Measurements from ENCODE around the gene IGFBP4.

The IGFBP4 gene

GRCh38 chr17:40472733-40473452 is 29.6 kb downstream of the IGFBP4 start:
- DNase-seq = no peak

GRCh38 chr17:40473573-40474365 is 30.5 kb downstream of the IGFBP4 start:
- DNase-seq = no peak

- no peak for DNase-seq
These were observed 31.3 kb downstream of the IGFBP4 start for GRCh38 chr17:40474419-40475002.

DNA sequence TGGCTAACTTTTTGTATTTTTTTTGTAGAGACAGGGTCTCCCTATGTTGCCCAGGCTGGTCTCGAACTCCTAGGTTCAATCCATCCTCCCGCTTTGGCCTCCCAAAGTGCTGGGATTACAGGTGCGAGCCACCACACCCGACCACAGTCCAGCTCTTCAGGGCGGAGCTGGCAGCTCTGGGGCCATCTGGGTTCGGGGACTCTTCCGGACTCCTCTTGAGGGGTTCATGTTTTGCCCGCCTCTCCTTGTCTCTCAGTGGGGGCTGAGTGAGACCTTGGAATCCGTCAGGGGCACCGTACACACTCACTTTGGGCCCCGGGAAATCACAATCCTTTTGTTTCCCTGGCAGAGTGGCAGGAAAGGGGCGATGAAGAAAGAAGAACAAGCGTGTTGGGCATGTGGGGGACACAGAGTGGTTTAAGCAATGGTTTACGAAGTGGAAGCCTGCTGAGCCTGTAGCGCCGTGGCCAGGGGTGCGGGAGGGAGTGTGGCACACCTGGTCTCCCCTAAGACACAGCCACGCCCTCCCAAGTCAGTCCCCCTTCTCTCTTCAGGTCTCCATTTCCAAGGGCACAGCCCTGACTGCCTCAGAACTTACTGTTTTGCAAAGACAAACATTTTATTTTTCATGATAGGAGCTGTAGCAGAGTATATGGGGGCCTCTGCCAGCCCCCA is 32.1 kb downstream of the IGFBP4 start:
- DNase-seq = no peak

DNA sequence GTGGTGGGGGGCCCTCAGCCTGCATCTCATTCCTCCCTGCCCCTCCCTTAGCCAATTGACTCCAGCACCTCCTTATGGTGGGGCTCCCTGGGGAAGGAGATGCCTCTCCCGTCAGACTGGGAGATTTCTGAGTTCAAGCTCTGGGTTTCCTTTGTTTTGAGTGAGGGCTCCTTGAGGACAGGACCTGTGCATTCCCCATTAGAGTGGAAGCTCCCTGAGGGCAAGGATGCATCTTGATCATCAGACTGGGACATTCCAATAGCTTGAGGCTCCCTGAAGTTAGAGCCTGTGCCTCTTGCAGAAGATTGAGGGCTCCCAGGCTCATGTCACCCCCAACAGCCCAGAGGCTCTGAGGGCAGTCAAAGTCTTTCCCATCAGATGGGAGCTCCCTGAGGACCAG is 34.5 kb downstream of the IGFBP4 start:
- DNase-seq = no peak

DNA sequence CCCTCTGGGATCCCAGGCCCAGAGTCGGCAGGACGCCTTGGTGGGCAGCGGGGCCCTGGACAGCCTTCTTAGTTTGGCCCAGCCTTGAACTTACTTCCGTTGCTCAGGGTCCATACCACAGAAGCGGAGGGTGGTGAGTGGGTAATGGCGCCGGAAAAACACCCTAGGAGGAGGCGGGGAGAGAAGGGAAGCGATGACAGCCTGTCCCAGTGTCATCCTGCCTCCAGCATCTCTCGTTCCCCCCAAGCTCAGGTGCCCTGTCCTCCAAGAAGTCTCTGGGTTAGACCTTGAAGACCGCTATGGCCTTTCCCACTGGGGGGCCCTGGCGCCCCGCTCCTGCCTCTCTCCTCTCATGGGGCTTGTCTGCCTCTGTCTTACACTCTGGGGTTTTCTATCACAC is 35.2 kb downstream of the IGFBP4 start:
- no peak for DNase-seq

GRCh38 chr17:40479754-40480480 is 36.7 kb downstream of the IGFBP4 start:
- DNase-seq = peak; percentile 39 to 51

DNA sequence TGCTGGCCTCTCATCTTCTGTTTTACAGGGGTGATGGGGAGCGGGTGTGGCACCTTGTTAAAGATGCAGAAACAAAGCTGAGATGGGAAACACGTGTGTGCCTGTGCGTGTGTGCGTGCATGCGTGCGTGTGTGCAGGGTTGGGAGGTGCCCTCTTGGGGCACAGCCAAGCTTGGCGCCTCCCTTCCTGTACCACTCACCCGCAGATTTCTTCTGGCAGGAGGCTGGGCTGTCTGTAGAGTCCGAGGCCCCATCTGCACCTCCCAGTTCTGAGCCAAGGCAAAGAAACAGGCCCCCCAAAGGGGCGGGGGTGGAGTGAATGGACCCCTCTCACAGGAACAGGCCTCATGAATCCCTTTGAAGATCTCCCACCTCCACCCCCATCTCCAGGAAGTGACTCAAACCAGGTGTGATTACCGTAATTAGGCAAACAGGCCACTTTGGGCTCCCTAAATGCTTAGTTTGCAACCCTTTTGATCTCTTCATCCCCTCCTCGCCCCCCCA is 37.3 kb downstream of the IGFBP4 start:
- peak; percentile 57 to 62 for DNase-seq

GRCh38 chr17:40481106-40481505 is 37.9 kb downstream of the IGFBP4 start:
- DNase-seq = no peak

- no peak for DNase-seq
These were observed 39.5 kb downstream of the IGFBP4 start for GRCh38 chr17:40482722-40483121.

DNA sequence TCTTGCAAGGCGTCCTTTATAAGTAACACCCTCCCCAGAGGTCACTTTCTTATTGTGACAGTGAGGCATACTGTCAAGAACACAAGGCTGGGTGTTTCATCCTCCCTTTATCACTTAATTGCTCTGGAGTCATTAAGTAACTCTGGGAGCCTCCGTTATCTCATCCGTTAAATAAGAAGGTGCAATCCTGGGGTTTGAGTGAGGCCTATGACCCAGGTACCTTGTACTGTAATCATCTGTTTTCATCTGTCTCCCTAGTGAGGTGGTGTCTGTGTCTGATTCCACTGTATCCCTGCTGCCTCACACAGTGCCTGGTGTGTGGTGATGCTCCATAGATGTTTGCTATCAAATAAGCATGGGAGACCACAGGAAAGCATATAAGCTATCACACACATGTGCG is 40.4 kb downstream of the IGFBP4 start:
- no peak for DNase-seq

- DNase-seq = no peak
These were observed 41.2 kb downstream of the IGFBP4 start for GRCh38 chr17:40484285-40484972.

DNA sequence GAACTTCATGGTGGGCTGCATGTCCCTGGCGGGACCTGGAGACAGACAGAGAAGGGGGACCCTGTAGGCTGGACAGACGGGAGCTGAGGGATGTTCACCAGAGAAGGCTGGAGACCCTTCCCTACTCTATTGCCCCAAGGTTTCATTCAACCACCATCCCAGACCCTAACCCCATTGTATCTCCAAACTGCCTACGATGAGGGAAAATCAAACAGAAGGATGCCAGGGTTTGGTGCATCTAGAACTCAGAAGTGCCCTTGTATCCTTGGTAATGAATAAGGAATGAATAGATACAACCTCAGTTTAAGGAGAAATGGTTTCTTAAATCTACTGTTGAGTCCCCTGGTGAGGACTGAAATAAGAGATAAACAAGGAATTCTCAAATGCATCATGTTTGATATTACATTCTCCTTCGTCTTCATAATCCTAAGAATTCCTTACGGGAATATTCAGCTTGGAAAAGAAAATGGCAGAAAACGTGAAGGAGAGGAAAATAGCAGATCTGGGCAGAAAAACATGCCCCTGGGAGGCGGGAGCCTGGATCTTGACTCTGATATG is 41.8 kb downstream of the IGFBP4 start:
- DNase-seq = no peak

- DNase-seq = peak; percentile 55 to 57
These were observed 42.7 kb downstream of the IGFBP4 start for GRCh38 chr17:40485851-40486521.

DNA sequence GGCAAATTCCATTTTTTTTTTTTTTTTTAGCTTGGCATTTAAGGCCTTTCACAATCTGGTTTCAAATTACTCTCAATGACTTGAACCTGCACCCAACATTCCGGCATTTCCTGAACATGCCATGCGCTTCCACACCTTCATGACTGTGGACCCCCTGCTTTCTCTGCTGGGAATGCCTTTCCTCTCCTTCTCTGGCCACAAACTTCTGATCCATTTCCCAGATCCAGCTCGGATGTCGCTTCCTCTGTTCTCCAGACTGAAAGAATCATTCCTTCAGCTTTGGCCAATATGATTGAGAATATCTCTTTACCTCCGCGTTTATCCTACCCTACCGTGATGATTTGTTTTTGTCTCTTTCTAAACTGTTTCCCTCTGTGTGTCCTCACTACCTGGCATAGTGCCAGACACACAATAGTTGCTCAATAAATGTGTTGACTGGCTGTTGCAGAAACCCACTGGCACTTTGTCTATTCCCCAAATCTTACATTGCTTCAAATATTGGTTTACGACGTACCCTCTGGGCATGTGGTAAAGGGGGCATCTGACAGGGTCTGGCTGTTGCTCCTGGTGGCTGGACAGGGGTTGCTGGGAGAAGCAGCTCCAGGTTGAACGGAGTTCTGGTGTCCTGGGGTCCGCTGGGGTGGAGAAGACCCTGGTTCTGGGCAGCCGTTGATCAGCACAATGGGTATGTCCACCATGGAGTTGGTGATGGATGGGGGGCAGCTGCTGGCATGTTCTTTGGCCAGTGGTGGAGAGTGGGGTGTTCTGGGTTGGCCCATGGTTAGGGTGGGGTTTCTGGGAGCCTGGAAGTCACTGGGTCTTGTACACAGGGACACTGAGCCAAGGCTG is 43.5 kb downstream of the IGFBP4 start:
- DNase-seq = no peak

- no peak for DNase-seq
These were observed 44.2 kb downstream of the IGFBP4 start for GRCh38 chr17:40487371-40488020.

GRCh38 chr17:40490289-40490853 is 47.1 kb downstream of the IGFBP4 start:
- DNase-seq = no peak

- no peak for DNase-seq
These were observed 47.7 kb downstream of the IGFBP4 start for GRCh38 chr17:40490982-40491381.

DNA sequence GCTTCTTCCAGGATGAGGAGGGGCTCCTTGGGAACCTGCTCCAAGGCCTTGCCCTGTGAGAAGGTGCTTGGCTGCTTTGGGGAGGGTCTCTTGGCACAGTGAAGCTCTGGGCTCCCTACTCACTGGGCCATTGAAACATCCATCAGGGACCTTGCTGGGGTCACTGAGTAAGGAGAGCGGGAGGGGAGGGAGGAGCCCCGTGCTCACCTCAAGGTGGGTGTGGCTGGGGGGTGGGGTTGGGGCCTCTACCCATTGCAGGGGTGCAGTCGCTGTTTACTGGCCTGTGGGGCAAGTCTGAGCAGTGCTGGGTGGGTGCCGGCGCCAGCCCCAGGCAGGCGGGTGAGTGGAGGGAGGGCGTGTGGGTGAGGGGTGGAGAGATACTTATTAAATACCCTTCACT is 48.2 kb downstream of the IGFBP4 start:
- no peak for DNase-seq
